HG02678 (cell line): ENCODE data around the gene CDH13.

Experiments used
- ATAC-seq: cut with Tn5 transposase; IDR thresholded peaks from one replicate; pipeline ENCODE4 v1.9.1; 2021; ENCODE audit warnings: mild to moderate bottlenecking, moderate library complexity; ENCODE audit not compliant: unreplicated experiment

CDH13 gene

GRCh38 chr16:83201748-83202147 is 575.0 kb downstream of the CDH13 start:
- no peak for ATAC-seq

GRCh38 chr16:83205896-83206295 is 579.1 kb downstream of the CDH13 start:
- ATAC-seq = no peak

- ATAC-seq = no peak
Observed at GRCh38 chr16:83206426-83206825, 579.7 kb downstream of the CDH13 start.

GRCh38 chr16:83211711-83212110 is 584.9 kb downstream of the CDH13 start:
- ATAC-seq = no peak

- ATAC-seq = no peak
Observed at GRCh38 chr16:83212301-83212841, 585.6 kb downstream of the CDH13 start.

- no peak for ATAC-seq
Observed at GRCh38 chr16:83214671-83215070, 587.9 kb downstream of the CDH13 start.

GRCh38 chr16:83215406-83216001 is 588.7 kb downstream of the CDH13 start:
- no peak for ATAC-seq

- ATAC-seq = no peak
Observed at GRCh38 chr16:83219285-83219684, 592.5 kb downstream of the CDH13 start.

- no peak for ATAC-seq
Observed at GRCh38 chr16:83220066-83220465, 593.3 kb downstream of the CDH13 start.

- no peak for ATAC-seq
Observed at GRCh38 chr16:83224642-83225041, 597.9 kb downstream of the CDH13 start.

GRCh38 chr16:83227336-83227735 is 600.6 kb downstream of the CDH13 start:
- ATAC-seq = no peak

GRCh38 chr16:83231729-83232128 is 605.0 kb downstream of the CDH13 start:
- no peak for ATAC-seq

- ATAC-seq = no peak
Observed at GRCh38 chr16:83233153-83233552, 606.4 kb downstream of the CDH13 start.

GRCh38 chr16:83238949-83239691 is 612.4 kb downstream of the CDH13 start:
- ATAC-seq = no peak

GRCh38 chr16:83244057-83244456 is 617.3 kb downstream of the CDH13 start:
- ATAC-seq = no peak

- no peak for ATAC-seq
Observed at GRCh38 chr16:83245061-83245460, 618.3 kb downstream of the CDH13 start.

GRCh38 chr16:83247767-83248372 is 621.1 kb downstream of the CDH13 start:
- ATAC-seq = no peak

- ATAC-seq = no peak
Observed at GRCh38 chr16:83248735-83249463, 622.1 kb downstream of the CDH13 start.

- no peak for ATAC-seq
Observed at GRCh38 chr16:83253521-83253920, 626.8 kb downstream of the CDH13 start.

- ATAC-seq = no peak
Observed at GRCh38 chr16:83258366-83258928, 631.7 kb downstream of the CDH13 start.
